Lung (tissue), 12 donors: ENCODE results near the gene LTBP2. TPM values are rescaled to one million over a fixed set of nuclear protein-coding genes. Genes with fewer than 3 reads are reported as not detected.
A peak's percentile ranks its signal among the peaks of the same experiment; 100 is the strongest.

ENCODE experiments used
- ATAC-seq: fragments of 200-7000 bp; cut with Tn5 transposase; one replicate; pipeline ENCODE4 v1.9.1; 2020; ENCODE audit warnings: moderate number of reproducible peaks; ENCODE audit not compliant: insufficient read depth, low FRiP score
- DNase-seq, 3 donors: peaks; one replicate each; pipeline ENCODE4 v3.0.0-alpha.2; 2013 to 2017
- H3K27ac ChIP-seq, 2 donors: one replicate each; pipeline ENCODE4 v1.5.1; 2013; ENCODE audit warnings: mild to moderate bottlenecking in 2 of 2, moderate library complexity in 2 of 2, control low read depth in 1 of 2, inconsistent platforms in 1 of 2, low read depth in 1 of 2, low read length in 1 of 2
- H3K27me3 ChIP-seq, 3 donors: one replicate each; pipeline ENCODE4 v1.5.1; 2013; ENCODE audit warnings: low read length in 2 of 3; ENCODE audit not compliant: control insufficient read depth in 3 of 3, insufficient read depth in 3 of 3
- H3K36me3 ChIP-seq, 4 donors: one replicate each; pipeline ENCODE4 v1.5.1; 2013; ENCODE audit warnings: low read length in 4 of 4, mild to moderate bottlenecking in 1 of 4, moderate library complexity in 1 of 4; ENCODE audit not compliant: control insufficient read depth in 4 of 4, insufficient read depth in 4 of 4
- H3K4me1 ChIP-seq, 5 donors: one replicate each; pipeline ENCODE4 v1.5.1; 2013; ENCODE audit warnings: low read length in 5 of 5, mild to moderate bottlenecking in 2 of 5, moderate library complexity in 1 of 5; ENCODE audit not compliant: control insufficient read depth in 5 of 5, insufficient read depth in 5 of 5
- H3K4me3 ChIP-seq: one replicate; pipeline ENCODE4 v1.5.1; 2013; ENCODE audit warnings: mild to moderate bottlenecking, control low read depth, moderate library complexity
- H3K9ac ChIP-seq, 2 donors: one replicate each; pipeline ENCODE4 v1.5.1; 2013; ENCODE audit warnings: low read length in 2 of 2, control low read depth in 1 of 2; ENCODE audit not compliant: insufficient read depth in 1 of 2
- H3K9me3 ChIP-seq, 4 donors: one replicate each; pipeline ENCODE4 v1.5.1; 2013; ENCODE audit warnings: low read length in 3 of 4, mild to moderate bottlenecking in 1 of 4, moderate library complexity in 1 of 4; ENCODE audit not compliant: control insufficient read depth in 4 of 4, insufficient read depth in 3 of 4
- CTCF ChIP-seq: IDR thresholded peaks from 2 replicates; pipeline ENCODE4 v1.5.1; 2012; ENCODE audit warnings: mild to moderate bottlenecking; ENCODE audit errors: control extremely low read depth, extremely low read depth
- WGBS, 2 donors: extraction: QIAGEN DNeasy Blood & Tissue Kit; methylation state at CpG; one replicate each; pipeline ENCODE4 v1.1.7; 2013; 5-methylcytosine and 5-hydroxymethylcytosine counted together
- polyA plus RNA-seq, 2 donors: library from polyadenylated mRNA; stranded (reverse); fragments of 200-250 nt; gene quantifications; one replicate each; pipeline ENCODE4 v1.2.1, GENCODE V29; 2013
- total RNA-seq, 2 donors: library from RNA; depleted of rRNA in 1 of 2; stranded (reverse); fragments of >200 nt in 1 of 2; gene quantifications; one replicate each; pipeline ENCODE4 v1.2.1, GENCODE V29; 2014 to 2021
- donor health status: control.
- donor health status: control.
- donor health status: Bipolar disorder and iron deficiency.
- donor health status: healthy.
- donor health status: DM: yes; HTN: yes; CAD: no.

Gene LTBP2
- total and polyA plus RNA-seq, 4 donors = 13.2 to 78.4 (median 25.8) TPM

- ATAC-seq = no peak
These were observed 10.2 kb upstream of the LTBP2 start for GRCh38 chr14:74622257-74622656.

DNA sequence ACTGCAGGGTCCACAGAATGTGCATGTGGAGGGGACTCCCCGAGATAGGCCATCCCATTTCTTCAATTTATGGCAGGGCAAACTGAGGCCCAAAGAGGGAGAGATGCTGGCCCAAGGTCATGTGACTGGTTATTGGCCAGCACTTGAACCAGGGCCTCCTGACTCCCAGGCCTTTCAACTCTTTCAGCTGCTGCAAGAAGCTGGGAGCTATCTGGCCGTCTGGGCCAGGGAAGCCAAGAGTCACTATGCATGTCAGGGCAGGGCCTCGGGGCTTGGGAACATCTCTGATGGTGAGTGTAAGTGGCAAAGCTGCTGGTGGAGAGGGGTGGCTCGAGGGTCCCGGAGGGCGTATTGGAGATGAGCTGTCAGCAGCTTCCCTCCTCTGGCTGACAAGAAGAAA, 9.5 kb upstream of the LTBP2 start:
- Histone ChIP-seq H3K9ac (no peak overlapping the region), H3K36me3 (no peaks in the 10 kb centered on the region), H3K4me1 (peaks cover 0 to 9% (median 0%) of the 10 kb centered on the region in 5 donors), H3K4me3 (no peak overlapping the region), H3K27me3 (no peaks in the 10 kb centered on the region), H3K27ac (no peak overlapping the region), H3K9me3 (no peaks in the 10 kb centered on the region)
- no peak for DNase-seq
- ATAC-seq = no peak
- WGBS, 2 donors = 80 to 90% methylated on average over 6 of the region's 6 CpGs
- no peak for TF ChIP-seq CTCF

More at GRCh38 chr14:74622257-74622656, 10.2 kb upstream of the LTBP2 start:
- DNase-seq = no peak
- Histone ChIP-seq H3K36me3 (no peaks in the 10 kb centered on the region), H3K27me3 (no peaks in the 10 kb centered on the region), H3K4me3 (no peak overlapping the region), H3K9me3 (no peaks in the 10 kb centered on the region), H3K9ac (no peak overlapping the region), H3K27ac (no peak overlapping the region), H3K4me1 (peaks cover 0 to 6% (median 0%) of the 10 kb centered on the region in 5 donors)
- TF ChIP-seq CTCF = no peak
- WGBS, 2 donors = 88 to 92% methylated on average over 5 of the region's 5 CpGs

DNA sequence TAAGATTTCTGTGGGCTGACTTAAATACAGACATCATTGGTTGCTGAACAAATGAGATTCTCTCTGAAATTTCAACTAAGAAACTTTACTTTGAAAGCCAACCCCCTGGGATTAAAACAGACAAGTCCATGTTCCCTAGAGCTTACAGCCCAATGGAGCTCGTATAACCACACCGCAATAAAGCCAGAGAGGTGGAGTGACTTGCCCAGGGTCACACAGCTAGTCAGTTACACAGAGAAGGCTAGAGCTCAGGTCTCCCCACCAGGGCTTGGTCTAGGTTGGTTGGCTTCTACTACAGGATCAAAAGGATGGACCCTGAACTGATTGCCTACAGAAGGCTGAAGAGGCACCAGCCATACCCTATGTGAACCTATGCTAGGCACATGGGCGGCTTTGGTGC, 8.9 kb upstream of the LTBP2 start:
- no peaks in the 10 kb centered on the region for H3K9me3 ChIP-seq
- H3K9ac ChIP-seq = no peak overlapping the region
- no peak overlapping the region for H3K4me3 ChIP-seq
- peaks cover 0 to 9% (median 0%) of the 10 kb centered on the region in 5 donors for H3K4me1 ChIP-seq
- DNase-seq (no peak), ATAC-seq (no peak)
- H3K27me3 ChIP-seq = peaks cover 0 to 3% (median 0%) of the 10 kb centered on the region in 3 donors
- WGBS, 2 donors = 96 to 98% methylated on average over 3 of the region's 3 CpGs
- H3K36me3 ChIP-seq = no peaks in the 10 kb centered on the region
- TF ChIP-seq CTCF = no peak
- H3K27ac ChIP-seq = peak overlapping the region; percentile 6 to 22

- H3K4me1 ChIP-seq = peaks cover 0 to 9% (median 0%) of the 10 kb centered on the region in 5 donors
- no peaks in the 10 kb centered on the region for H3K36me3 ChIP-seq
- ATAC-seq (no peak), DNase-seq (no peak)
- no peaks in the 10 kb centered on the region for H3K9me3 ChIP-seq
- 69 to 72% methylated on average over 2 of the region's 2 CpGs for WGBS, 2 donors
- no peak overlapping the region for H3K9ac ChIP-seq
- H3K27me3 ChIP-seq = peaks cover 0 to 3% (median 0%) of the 10 kb centered on the region in 3 donors
- no peak for TF ChIP-seq CTCF
- H3K4me3 ChIP-seq = no peak overlapping the region
- peak overlapping the region in 1 of 2 donors; percentile 30 for H3K27ac ChIP-seq
These were observed 8.5 kb upstream of the LTBP2 start for GRCh38 chr14:74620497-74620921.
